ENCODE measurements around the gene DTNBP1. TPM values are rescaled to one million over a fixed set of nuclear protein-coding genes. Genes with fewer than 3 reads are reported as not detected.
A peak's percentile ranks its signal among the peaks of the same experiment; 100 is the strongest.

DTNBP1 gene
- total and polyA plus RNA-seq, 7 experiments from 2014 or later, result 19.8 to 40.0 (median 27.4) TPM

DNA sequence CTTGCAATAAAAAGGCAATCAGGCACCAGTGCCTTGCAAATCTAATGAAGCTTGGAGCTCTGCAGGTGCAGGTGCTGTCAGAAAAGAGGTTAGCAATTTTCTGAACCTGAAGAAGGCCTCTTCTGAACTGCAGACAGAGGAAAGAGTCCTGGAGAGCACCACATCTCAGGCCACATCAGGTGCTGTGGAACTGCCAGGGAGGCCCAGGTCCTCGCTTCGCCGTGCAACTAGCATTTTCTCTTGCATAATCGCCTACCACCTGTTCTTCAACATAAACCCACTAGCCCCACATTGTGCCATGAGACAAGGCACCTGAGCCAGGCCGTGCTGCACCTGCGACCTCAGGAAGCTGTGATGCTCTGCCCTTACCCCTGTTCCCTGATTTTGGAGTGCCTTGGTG lies 187.6 kb downstream of the DTNBP1 start:
- Mint-ChIP-seq H3K4me1 (peaks cover 26 to 64% (median 42%) of the 10 kb centered on the region in 7 donors), H3K27ac (peak overlapping the region in 5 of 9 donors; percentile 4 to 29 (median 23)), H3K4me3 (no peak overlapping the region), H3K9me3 (no peaks in the 10 kb centered on the region), H3K27me3 (no peaks in the 10 kb centered on the region), H3K36me3 (peaks cover 5 to 26% (median 11%) of the 10 kb centered on the region in 5 donors)
- Histone ChIP-seq H3K27ac (ENCODE audit: low read depth, low read length) (no peak overlapping the region), H3K9me3 (ENCODE audit: control insufficient read depth in 2 of 3, low read length in 3 of 3) (no peaks in the 10 kb centered on the region), H3K4me1 (ENCODE audit: control insufficient read depth in 2 of 2, insufficient read depth in 2 of 2, low read length in 2 of 2) (no peaks in the 10 kb centered on the region), H3K4me3 (ENCODE audit: low read length) (no peak overlapping the region), H3K36me3 (ENCODE audit: control insufficient read depth in 2 of 3, insufficient read depth in 3 of 3, low read length in 3 of 3) (peaks cover 0 to 15% (median 3%) of the 10 kb centered on the region in 3 experiments), H3K27me3 (ENCODE audit: control insufficient read depth in 2 of 2, insufficient read depth in 2 of 2, low read length in 2 of 2) (no peaks in the 10 kb centered on the region)
- no peak for ATAC-seq
- CTCF ChIA-PET, result interaction anchor here (1.3 kb wide), 1 partner anchor 12 kb away, joined by 4 read pairs; no protein-coding TSS in a partner anchor
- DNase-seq, result no peak
- POLR2A ChIA-PET, result no interaction called here
- intact Hi-C loops (cut with micrococcal nuclease), result no loop called here

DNA sequence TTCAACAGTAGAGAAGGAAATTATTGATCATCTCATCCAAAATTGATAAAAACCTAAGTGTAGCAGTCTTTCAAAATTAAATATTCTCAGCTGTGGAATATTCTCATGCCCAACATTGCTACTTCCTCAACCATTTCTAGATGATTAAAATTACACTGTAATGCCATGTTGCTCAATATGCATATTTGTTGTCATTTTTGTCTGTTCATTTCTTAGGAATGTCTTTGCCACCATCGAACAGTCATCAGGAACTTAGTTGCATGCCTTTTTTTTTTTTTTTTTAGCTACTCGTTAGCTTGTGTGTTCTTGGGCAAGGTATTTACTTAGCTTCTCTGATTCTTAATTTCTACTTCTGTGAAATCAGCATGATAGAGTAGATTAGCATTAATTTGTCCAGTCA lies 188.6 kb downstream of the DTNBP1 start:
- Mint-ChIP-seq H3K4me3 (no peak overlapping the region), H3K9me3 (no peaks in the 10 kb centered on the region), H3K27ac (no peak overlapping the region), H3K4me1 (peaks cover 19 to 53% (median 31%) of the 10 kb centered on the region in 7 donors), H3K27me3 (no peaks in the 10 kb centered on the region), H3K36me3 (peaks cover 5 to 26% (median 11%) of the 10 kb centered on the region in 5 donors)
- H3K27ac ChIP-seq (ENCODE audit: low read depth, low read length), result no peak overlapping the region
- H3K9me3 ChIP-seq (ENCODE audit: control insufficient read depth in 2 of 3, low read length in 3 of 3), result no peaks in the 10 kb centered on the region
- POLR2A ChIA-PET, result interaction anchor here (0.6 kb wide), 1 partner anchor 1072 kb away, joined by 3 read pairs; no protein-coding TSS in a partner anchor
- intact Hi-C loops (cut with micrococcal nuclease), result no loop called here
- H3K27me3 ChIP-seq (ENCODE audit: control insufficient read depth in 2 of 2, insufficient read depth in 2 of 2, low read length in 2 of 2), result no peaks in the 10 kb centered on the region
- H3K4me3 ChIP-seq (ENCODE audit: low read length), result no peak overlapping the region
- no peaks in the 10 kb centered on the region for H3K4me1 ChIP-seq (ENCODE audit: control insufficient read depth in 2 of 2, insufficient read depth in 2 of 2, low read length in 2 of 2)
- DNase-seq (no peak), ATAC-seq (peak; percentile 49)
- peaks cover 0 to 25% (median 4%) of the 10 kb centered on the region in 3 experiments for H3K36me3 ChIP-seq (ENCODE audit: control insufficient read depth in 2 of 3, insufficient read depth in 3 of 3, low read length in 3 of 3)
- CTCF ChIA-PET, result interaction anchor here (0.6 to 1.0 kb wide), 2 partner anchors 16 to 633 kb away, joined by 3 to 6 read pairs; no protein-coding TSS in a partner anchor

DNA sequence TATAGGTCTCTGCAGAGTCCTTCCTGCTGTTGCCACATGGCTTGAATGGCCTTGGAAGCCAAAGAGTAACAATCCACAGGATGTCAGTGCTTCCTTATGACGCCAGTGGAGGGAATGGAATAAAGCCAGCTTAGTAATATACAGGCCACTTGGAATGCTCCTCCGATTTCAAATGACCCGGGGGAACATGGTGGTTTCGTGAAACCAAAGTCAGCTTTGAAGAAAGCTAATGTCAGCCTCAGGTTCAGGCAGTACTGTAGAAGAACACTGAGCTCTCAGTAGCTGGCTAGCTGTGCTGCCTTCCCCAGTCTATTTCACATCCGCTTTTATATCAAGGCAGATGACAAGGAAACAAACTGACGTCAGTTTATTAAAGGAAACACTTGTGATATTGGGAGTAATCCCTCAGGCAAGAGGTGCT lies 189.1 kb downstream of the DTNBP1 start:
- DNase-seq, result no peak
- ChIA-PET POLR2A (interaction anchor here (0.6 kb wide), 1 partner anchor 1071 kb away, joined by 3 read pairs; no protein-coding TSS in a partner anchor), CTCF (interaction anchor here (1.0 kb wide), 1 partner anchor 17 kb away, joined by 6 read pairs; no protein-coding TSS in a partner anchor)
- no peak overlapping the region for H3K27ac Mint-ChIP-seq
- Histone ChIP-seq H3K4me1 (ENCODE audit: control insufficient read depth in 2 of 2, insufficient read depth in 2 of 2, low read length in 2 of 2) (no peaks in the 10 kb centered on the region), H3K36me3 (ENCODE audit: control insufficient read depth in 2 of 3, insufficient read depth in 3 of 3, low read length in 3 of 3) (peaks cover 3 to 28% (median 4%) of the 10 kb centered on the region in 3 experiments), H3K4me3 (ENCODE audit: low read length) (no peak overlapping the region), H3K27me3 (ENCODE audit: control insufficient read depth in 2 of 2, insufficient read depth in 2 of 2, low read length in 2 of 2) (no peaks in the 10 kb centered on the region), H3K9me3 (ENCODE audit: control insufficient read depth in 2 of 3, low read length in 3 of 3) (no peaks in the 10 kb centered on the region), H3K27ac (ENCODE audit: low read depth, low read length) (no peak overlapping the region)
- H3K9me3 Mint-ChIP-seq, result no peaks in the 10 kb centered on the region
- H3K27me3 Mint-ChIP-seq, result no peaks in the 10 kb centered on the region
- no peak overlapping the region for H3K4me3 Mint-ChIP-seq
- intact Hi-C loops (cut with micrococcal nuclease), result no loop called here
- ATAC-seq, result peak; percentile 68
- H3K36me3 Mint-ChIP-seq, result peaks cover 6 to 29% (median 14%) of the 10 kb centered on the region in 5 donors
- peaks cover 18 to 49% (median 27%) of the 10 kb centered on the region in 7 donors for H3K4me1 Mint-ChIP-seq

DNA sequence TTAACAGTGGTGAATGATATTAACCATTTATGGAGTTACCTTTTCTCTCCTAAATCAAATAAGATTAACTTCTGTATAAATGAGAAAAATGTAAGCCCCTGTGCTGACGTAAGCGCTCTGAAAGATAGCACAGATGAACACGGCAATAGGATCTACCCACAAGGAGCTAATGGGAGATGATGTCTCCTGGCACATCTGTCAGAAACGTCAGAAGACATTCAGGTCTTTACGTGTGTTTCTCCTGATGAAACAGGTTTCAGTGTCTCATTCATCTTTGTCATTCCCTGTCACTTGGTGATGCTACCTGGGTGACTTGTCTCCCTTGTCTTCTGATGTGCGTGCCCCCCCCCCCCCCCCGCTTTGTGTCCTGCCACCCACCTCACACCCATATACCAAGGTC lies 189.7 kb downstream of the DTNBP1 start:
- Histone ChIP-seq H3K36me3 (ENCODE audit: control insufficient read depth in 2 of 3, insufficient read depth in 3 of 3, low read length in 3 of 3) (peaks cover 4 to 34% (median 5%) of the 10 kb centered on the region in 3 experiments), H3K27ac (ENCODE audit: low read depth, low read length) (no peak overlapping the region), H3K9me3 (ENCODE audit: control insufficient read depth in 2 of 3, low read length in 3 of 3) (no peaks in the 10 kb centered on the region), H3K4me3 (ENCODE audit: low read length) (no peak overlapping the region), H3K4me1 (ENCODE audit: control insufficient read depth in 2 of 2, insufficient read depth in 2 of 2, low read length in 2 of 2) (no peaks in the 10 kb centered on the region), H3K27me3 (ENCODE audit: control insufficient read depth in 2 of 2, insufficient read depth in 2 of 2, low read length in 2 of 2) (no peaks in the 10 kb centered on the region)
- no peaks in the 10 kb centered on the region for H3K9me3 Mint-ChIP-seq
- no peaks in the 10 kb centered on the region for H3K27me3 Mint-ChIP-seq
- ATAC-seq, result no peak
- peak overlapping the region in 1 of 9 donors; percentile 26 for H3K27ac Mint-ChIP-seq
- no peak overlapping the region for H3K4me3 Mint-ChIP-seq
- ChIA-PET POLR2A (no interaction called here), CTCF (no interaction called here)
- intact Hi-C loops (cut with micrococcal nuclease), result no loop called here
- H3K4me1 Mint-ChIP-seq, result peaks cover 15 to 51% (median 27%) of the 10 kb centered on the region in 7 donors
- DNase-seq, result no peak
- H3K36me3 Mint-ChIP-seq, result peaks cover 12 to 35% (median 19%) of the 10 kb centered on the region in 5 donors
